ENCODE measurements around the gene CPLX3. TPM values are rescaled to one million over a fixed set of nuclear protein-coding genes. Genes with fewer than 3 reads are reported as not detected.

CPLX3 gene
- total RNA-seq, 1 experiment from 2014 or later, result not detected

DNA sequence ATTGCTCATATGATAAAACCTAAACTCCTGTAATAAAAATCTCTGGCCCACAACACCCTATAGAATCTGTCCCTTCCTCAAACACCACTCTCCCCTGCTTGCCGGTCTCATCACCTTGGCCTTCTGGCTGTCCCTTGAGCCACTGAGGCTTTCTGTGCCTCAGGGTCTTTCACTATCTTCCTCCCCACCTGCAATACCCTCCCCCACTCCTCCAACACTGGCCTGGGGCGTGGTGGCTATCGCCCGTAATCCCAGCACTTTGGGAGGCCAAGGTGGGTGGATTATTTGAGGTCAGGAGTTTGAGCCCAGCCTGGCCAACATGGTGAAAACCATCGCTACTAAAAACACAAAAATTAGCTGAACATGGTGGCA, 47.8 kb upstream of the CPLX3 start:
- H3K27ac ChIP-seq (ENCODE audit: insufficient read length, low read depth, low read length), result no peak overlapping the region
- Mint-ChIP-seq H3K27ac (no peak overlapping the region), H3K27me3 (ENCODE audit: low read depth) (peaks cover 49% of the 10 kb centered on the region), H3K4me1 (peaks cover 40 to 56% of the 10 kb centered on the region in 2 experiments), H3K4me3 (no peak overlapping the region), H3K9me3 (no peaks in the 10 kb centered on the region), H3K36me3 (ENCODE audit: insufficient read depth in 1 of 3, low read depth in 3 of 3) (no peaks in the 10 kb centered on the region)
- no peak overlapping the region for H3K4ac ChIP-seq (ENCODE audit: low read depth, low read length)
- peaks cover 11% of the 10 kb centered on the region for H3K23me2 ChIP-seq (ENCODE audit: insufficient read length, low read depth, low read length, poor library complexity, severe bottlenecking)
- H2AFZ ChIP-seq (ENCODE audit: low read length), result no peak overlapping the region
- H2BK5ac ChIP-seq (ENCODE audit: insufficient read length, low read length), result no peak overlapping the region
- H2BK20ac ChIP-seq (ENCODE audit: low read depth, low read length, poor library complexity, severe bottlenecking), result no peak overlapping the region
- no peaks in the 10 kb centered on the region for H3K79me2 ChIP-seq (ENCODE audit: insufficient read depth, low read length)
- no peak overlapping the region for H3K23ac ChIP-seq (ENCODE audit: insufficient read length, low read depth, low read length)
- H2AK5ac ChIP-seq (ENCODE audit: insufficient read length, low read length), result no peak overlapping the region
- no peak overlapping the region for H3K4me2 ChIP-seq (ENCODE audit: insufficient read depth, insufficient read length, low read length)
- H4K20me1 ChIP-seq (ENCODE audit: control insufficient read depth, insufficient read depth, insufficient read length), result no peaks in the 10 kb centered on the region
- H2BK15ac ChIP-seq (ENCODE audit: low read depth, low read length), result no peak overlapping the region
- no peak overlapping the region for H2BK120ac ChIP-seq (ENCODE audit: low read depth, low read length, poor library complexity, severe bottlenecking)
- WGBS (ENCODE audit: extremely low coverage, insufficient read length, low lambda C conversion rate), result no CpG with 5 or more reads among the region's 5 CpGs
- H4K5ac ChIP-seq (ENCODE audit: insufficient read length, low read depth, low read length), result no peak overlapping the region
- H3K4me1 ChIP-seq (ENCODE audit: insufficient read depth, low read length), result no peaks in the 10 kb centered on the region
- no peak overlapping the region for H3T11ph ChIP-seq (ENCODE audit: low read length)
- no peak for DNase-seq
- no peak overlapping the region for H2BK12ac ChIP-seq (ENCODE audit: insufficient read length, low read depth, low read length)
- no peak overlapping the region for H3K9ac ChIP-seq (ENCODE audit: extremely low read depth, insufficient read length, low read length)
- H4K91ac ChIP-seq (ENCODE audit: insufficient read length, low read depth, low read length), result no peak overlapping the region
- H4K8ac ChIP-seq (replicated peaks; ENCODE audit: insufficient read length, low read depth, low read length), result no peak overlapping the region
- TF ChIP-seq CTCF (conservative IDR thresholded peaks at IDR 0.05), result no peak
- H3K79me1 ChIP-seq (ENCODE audit: insufficient read depth, low read depth, low read length, poor library complexity, severe bottlenecking), result no peaks in the 10 kb centered on the region
- no peaks in the 10 kb centered on the region for H3K9me3 ChIP-seq (ENCODE audit: control insufficient read depth, low read depth, low read length)
- no peak overlapping the region for H3K56ac ChIP-seq (ENCODE audit: insufficient read length, low read depth, low read length)
- no peak overlapping the region for H3K14ac ChIP-seq (ENCODE audit: insufficient read depth, low read length)
- H3K27me3 ChIP-seq (ENCODE audit: insufficient read depth, low read length), result peaks cover 4% of the 10 kb centered on the region; the same call in 1 of the 2 replicates
- no peak overlapping the region for H3K18ac ChIP-seq (ENCODE audit: insufficient read length, low read depth, low read length)

Data from H9 (cell line).